Parathyroid adenoma (tissue), 2 donors: ENCODE measurements around the gene PTPN14.
"Not testable (repeated sequence)": the region's sequence is repeated elsewhere in the genome, so short reads cannot be mapped to it uniquely, and the experiment has no call there.

Experiments used
- H2AFZ ChIP-seq: fragments of 300-600 bp; sonication (generic); one replicate; pipeline ENCODE4 v1.7.0; 2017; ENCODE audit warnings: antibody characterized with exemption, mild to moderate bottlenecking
- H3K27ac ChIP-seq: fragments of 300-600 bp; sonication (generic); one replicate; pipeline ENCODE4 v1.7.0; 2017
- H3K27me3 ChIP-seq: fragments of 300-600 bp; sonication (generic); one replicate; pipeline ENCODE4 v1.7.0; 2017; ENCODE audit warnings: low read length; ENCODE audit not compliant: control insufficient read depth, insufficient read depth
- H3K36me3 ChIP-seq: fragments of 300-600 bp; sonication (generic); one replicate; pipeline ENCODE4 v1.7.0; 2017; ENCODE audit warnings: low read length; ENCODE audit not compliant: control insufficient read depth, insufficient read depth
- H3K4me1 ChIP-seq: fragments of 300-600 bp; sonication (generic); one replicate; pipeline ENCODE4 v1.7.0; 2017; ENCODE audit warnings: control low read depth
- H3K4me2 ChIP-seq: fragments of 300-600 bp; sonication (generic); one replicate; pipeline ENCODE4 v1.7.0; 2017; ENCODE audit warnings: low read length
- H3K4me3 ChIP-seq: fragments of 300-600 bp; sonication (generic); one replicate; pipeline ENCODE4 v1.7.0; 2017; ENCODE audit warnings: low read depth, low read length
- H3K79me2 ChIP-seq: fragments of 300-600 bp; sonication (generic); one replicate; pipeline ENCODE4 v1.7.0; 2017; ENCODE audit warnings: control low read depth
- H3K9ac ChIP-seq: fragments of 300-600 bp; sonication (generic); one replicate; pipeline ENCODE4 v1.7.0; 2017; ENCODE audit warnings: mild to moderate bottlenecking
- H3K9me3 ChIP-seq: fragments of 300-600 bp; sonication (generic); one replicate; pipeline ENCODE4 v1.7.0; 2017; ENCODE audit warnings: low read length; ENCODE audit not compliant: control insufficient read depth
- TF ChIP-seq, protein P1 (sequence below): fragments of 300-600 bp; sonication (generic); IDR thresholded peaks from one replicate; pipeline ENCODE4 v1.7.0; 2017; ENCODE audit warnings: antibody characterized with exemption, mild to moderate bottlenecking
- donor health status: primary hyperparathyroidism.

PTPN14 gene

DNA sequence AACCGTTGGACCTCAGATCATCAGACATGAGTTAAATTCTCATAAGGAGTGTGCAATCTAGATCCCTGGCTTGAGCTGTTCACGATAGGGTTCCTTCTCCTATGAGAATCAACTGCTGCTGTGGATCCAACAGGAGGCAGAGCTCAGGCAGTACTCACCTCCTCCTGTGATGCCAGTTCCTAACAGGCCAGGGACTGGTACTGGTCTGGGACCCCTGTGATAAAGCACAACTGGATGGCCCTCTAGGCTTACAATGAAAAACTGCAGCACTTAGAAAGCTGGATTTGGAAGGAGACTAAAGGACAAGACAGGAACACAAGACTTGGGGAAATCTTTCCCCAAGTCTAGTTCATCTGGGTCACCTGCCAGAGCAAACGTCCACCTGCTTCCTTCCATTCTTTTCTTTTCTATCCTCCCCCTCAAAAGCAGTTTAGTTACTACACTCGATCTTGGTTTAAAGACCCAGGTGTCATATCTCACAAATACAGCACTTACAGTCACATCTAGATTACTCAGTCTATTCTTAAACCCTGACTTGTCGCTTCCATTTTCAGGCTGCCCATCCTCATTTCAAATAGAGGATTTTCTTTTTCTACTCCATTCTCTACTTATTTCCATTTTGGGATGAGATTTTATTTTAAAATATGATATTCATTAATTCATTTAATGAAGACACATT lies 59.8 kb downstream of the PTPN14 start:
- Histone ChIP-seq H3K9me3 (no peaks in the 10 kb centered on the region), H3K79me2 (no peaks in the 10 kb centered on the region), H3K27me3 (no peaks in the 10 kb centered on the region), H3K9ac (no peak overlapping the region), H3K36me3 (no peaks in the 10 kb centered on the region), H3K4me3 (no peak overlapping the region), H3K4me2 (no peak overlapping the region), H2AFZ (no peak overlapping the region), H3K4me1 (no peaks in the 10 kb centered on the region), H3K27ac (no peak overlapping the region)
- TF ChIP-seq, protein P1, sequence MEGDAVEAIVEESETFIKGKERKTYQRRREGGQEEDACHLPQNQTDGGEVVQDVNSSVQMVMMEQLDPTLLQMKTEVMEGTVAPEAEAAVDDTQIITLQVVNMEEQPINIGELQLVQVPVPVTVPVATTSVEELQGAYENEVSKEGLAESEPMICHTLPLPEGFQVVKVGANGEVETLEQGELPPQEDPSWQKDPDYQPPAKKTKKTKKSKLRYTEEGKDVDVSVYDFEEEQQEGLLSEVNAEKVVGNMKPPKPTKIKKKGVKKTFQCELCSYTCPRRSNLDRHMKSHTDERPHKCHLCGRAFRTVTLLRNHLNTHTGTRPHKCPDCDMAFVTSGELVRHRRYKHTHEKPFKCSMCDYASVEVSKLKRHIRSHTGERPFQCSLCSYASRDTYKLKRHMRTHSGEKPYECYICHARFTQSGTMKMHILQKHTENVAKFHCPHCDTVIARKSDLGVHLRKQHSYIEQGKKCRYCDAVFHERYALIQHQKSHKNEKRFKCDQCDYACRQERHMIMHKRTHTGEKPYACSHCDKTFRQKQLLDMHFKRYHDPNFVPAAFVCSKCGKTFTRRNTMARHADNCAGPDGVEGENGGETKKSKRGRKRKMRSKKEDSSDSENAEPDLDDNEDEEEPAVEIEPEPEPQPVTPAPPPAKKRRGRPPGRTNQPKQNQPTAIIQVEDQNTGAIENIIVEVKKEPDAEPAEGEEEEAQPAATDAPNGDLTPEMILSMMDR: no peak

DNA sequence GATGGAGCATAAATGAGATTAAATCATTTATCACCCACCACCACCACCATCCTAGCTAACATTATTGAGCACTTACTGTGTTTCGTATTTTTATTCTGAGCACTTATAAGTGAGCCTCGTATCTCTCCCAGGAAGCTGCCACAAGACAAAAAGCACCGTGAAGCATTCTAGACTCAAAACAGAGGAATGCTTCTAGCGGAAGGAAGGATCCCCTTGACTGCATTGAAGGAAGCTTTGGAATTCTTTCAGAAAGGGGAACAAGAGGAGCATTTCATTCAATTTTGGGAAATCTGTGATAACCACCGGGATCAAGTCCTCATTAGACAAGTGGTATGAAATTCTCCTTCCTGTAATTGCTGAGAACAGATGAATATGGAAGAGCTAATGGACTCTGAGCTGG lies 66.3 kb downstream of the PTPN14 start:
- TF ChIP-seq, protein P1: no peak

DNA sequence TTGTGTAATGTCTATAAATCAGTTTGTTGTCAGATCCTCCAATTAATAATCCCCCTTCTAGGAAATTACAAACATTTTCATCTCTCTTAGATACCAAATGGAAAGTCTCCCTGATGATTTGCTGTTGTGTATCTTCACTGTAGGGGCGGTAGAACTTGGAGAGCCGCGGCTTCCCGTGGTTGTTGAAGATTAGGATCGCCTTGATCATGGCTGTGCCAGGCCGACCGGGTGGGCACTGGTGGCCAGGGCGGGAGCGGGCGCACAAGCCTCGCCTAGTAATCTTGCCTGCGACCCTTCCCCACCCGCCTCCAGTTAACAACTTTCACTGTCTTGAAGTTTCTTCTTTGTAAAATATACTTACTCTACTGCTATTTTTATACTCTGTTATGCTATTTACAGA lies 68.2 kb downstream of the PTPN14 start:
- H2AFZ ChIP-seq, H3K9ac ChIP-seq, H3K4me3 ChIP-seq, H3K27ac ChIP-seq, H3K4me2 ChIP-seq, H3K36me3 ChIP-seq, H3K4me1 ChIP-seq, H3K27me3 ChIP-seq, H3K9me3 ChIP-seq, H3K79me2 ChIP-seq: not testable (repeated sequence)

More for the DNA sequence above, 66.3 kb downstream of the PTPN14 start:
- Histone ChIP-seq H3K4me3 (no peak overlapping the region), H3K27me3 (no peaks in the 10 kb centered on the region), H3K4me2 (no peak overlapping the region), H2AFZ (no peak overlapping the region), H3K9me3 (no peaks in the 10 kb centered on the region), H3K9ac (no peak overlapping the region), H3K27ac (no peak overlapping the region), H3K4me1 (no peaks in the 10 kb centered on the region), H3K36me3 (no peaks in the 10 kb centered on the region), H3K79me2 (no peaks in the 10 kb centered on the region)

DNA sequence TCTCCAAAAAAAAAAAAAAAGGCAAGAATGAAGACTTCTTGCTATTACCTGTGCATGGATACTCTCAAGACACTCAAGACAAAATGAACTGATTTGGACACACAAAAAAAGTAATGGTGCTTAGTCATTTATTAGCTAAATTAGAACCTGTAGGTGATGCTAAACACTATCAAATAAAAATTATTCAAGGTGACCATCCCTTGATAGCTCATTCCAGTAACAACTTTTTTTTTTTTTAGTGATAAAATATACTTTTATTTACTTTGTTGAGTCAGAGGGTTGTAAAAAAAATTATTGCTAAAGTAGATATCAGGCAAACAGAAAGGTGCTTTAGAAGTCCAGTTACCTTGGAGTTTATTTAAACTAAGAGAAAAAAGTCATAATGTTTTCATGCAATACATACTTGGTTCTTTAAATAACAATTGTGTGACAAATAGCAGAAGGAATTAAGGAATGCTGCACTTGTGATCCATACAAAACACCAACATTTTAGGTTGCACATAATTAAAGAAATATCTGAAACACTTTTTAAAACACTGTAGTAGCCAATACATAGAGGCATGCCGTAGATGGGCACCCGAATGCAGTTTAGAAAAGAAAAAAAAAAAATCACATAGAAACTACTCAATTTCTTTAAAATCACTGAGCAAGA lies 69.3 kb downstream of the PTPN14 start:
- H3K27ac ChIP-seq, H3K79me2 ChIP-seq, H3K9me3 ChIP-seq, H3K4me2 ChIP-seq, H3K4me1 ChIP-seq, H2AFZ ChIP-seq, H3K27me3 ChIP-seq, H3K9ac ChIP-seq, H3K4me3 ChIP-seq, H3K36me3 ChIP-seq: not testable (repeated sequence)

DNA sequence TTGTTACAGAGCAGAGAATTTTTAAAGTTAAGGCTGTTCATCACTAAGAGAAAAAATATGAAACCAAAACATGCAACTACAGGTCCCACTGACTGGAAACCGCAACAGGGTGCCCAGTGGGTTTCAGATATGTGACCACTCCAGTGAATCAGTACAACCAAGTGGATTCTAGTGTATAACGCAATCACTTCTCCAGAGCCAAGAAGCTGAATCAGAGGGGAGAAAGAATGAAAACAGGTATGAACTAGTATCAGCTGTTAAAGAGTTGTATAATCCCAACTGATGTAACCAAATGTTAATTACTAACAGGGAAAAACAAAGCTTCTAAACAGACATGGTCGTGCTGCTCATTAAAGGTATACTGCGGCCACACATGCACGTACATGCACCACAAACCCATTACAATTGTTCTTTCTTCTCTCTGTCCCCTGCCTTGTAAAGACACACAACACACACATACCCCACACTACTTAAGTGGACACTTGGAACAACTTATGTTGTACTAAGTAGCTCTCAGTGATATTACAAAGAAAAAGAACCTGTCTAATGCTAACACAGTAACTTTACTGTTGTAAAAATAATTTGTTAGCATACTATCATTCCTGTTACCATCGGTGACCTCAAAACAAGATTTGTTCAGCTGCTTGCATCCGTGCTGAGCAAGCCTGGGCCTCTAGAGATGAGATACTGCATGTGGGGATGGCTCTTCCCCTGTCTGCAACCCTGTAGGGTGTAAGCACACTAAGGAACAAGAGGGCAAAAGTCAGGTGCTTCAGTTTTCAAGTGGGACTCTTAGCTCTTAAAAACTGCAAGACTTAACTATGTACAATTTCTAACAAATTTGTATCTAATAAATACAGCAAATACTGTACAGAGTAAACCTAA lies 74.2 kb downstream of the PTPN14 start:
- no peak overlapping the region for H3K9ac ChIP-seq

More for the DNA sequence above, 74.2 kb downstream of the PTPN14 start:
- Histone ChIP-seq H3K79me2 (no peaks in the 10 kb centered on the region), H3K36me3 (no peaks in the 10 kb centered on the region), H3K4me2 (no peak overlapping the region), H3K9me3 (no peaks in the 10 kb centered on the region), H3K27me3 (no peaks in the 10 kb centered on the region), H3K4me3 (no peak overlapping the region), H3K27ac (no peak overlapping the region), H3K4me1 (no peaks in the 10 kb centered on the region), H2AFZ (no peak overlapping the region)
- TF ChIP-seq, protein P1: no peak
